NAMALWA (cell line): ENCODE results near the gene C19orf81.

ENCODE experiments used
- DNase-seq: peaks from one replicate; pipeline ENCODE4 v3.0.0-alpha.2; 2015; ENCODE audit warnings: low spot score

C19orf81 gene

GRCh38 chr19:50679177-50680125 is 30.2 kb downstream of the C19orf81 start:
- peak; percentile 97 for DNase-seq

GRCh38 chr19:50686310-50687032 is 37.2 kb downstream of the C19orf81 start:
- no peak for DNase-seq

GRCh38 chr19:50688766-50689165 is 39.5 kb downstream of the C19orf81 start:
- no peak for DNase-seq

DNA sequence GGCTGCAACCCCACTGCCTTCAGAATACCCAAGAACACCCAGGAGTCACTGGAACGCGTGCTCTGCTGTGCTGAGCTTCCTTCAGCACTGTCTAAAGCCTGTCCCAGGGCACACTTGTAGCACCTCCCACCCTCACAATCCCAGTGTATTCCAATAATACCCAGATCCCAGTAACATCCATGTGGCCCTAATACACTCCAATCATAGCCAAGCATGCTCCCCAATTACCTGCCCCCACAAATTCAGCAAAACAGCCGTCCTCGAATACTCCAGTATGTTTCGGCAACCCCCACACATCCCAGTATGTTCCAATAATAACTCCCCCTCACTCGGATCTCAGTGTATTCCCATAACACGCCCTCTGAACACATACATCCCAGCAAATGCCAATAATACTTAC is 41.2 kb downstream of the C19orf81 start:
- no peak for DNase-seq

DNA sequence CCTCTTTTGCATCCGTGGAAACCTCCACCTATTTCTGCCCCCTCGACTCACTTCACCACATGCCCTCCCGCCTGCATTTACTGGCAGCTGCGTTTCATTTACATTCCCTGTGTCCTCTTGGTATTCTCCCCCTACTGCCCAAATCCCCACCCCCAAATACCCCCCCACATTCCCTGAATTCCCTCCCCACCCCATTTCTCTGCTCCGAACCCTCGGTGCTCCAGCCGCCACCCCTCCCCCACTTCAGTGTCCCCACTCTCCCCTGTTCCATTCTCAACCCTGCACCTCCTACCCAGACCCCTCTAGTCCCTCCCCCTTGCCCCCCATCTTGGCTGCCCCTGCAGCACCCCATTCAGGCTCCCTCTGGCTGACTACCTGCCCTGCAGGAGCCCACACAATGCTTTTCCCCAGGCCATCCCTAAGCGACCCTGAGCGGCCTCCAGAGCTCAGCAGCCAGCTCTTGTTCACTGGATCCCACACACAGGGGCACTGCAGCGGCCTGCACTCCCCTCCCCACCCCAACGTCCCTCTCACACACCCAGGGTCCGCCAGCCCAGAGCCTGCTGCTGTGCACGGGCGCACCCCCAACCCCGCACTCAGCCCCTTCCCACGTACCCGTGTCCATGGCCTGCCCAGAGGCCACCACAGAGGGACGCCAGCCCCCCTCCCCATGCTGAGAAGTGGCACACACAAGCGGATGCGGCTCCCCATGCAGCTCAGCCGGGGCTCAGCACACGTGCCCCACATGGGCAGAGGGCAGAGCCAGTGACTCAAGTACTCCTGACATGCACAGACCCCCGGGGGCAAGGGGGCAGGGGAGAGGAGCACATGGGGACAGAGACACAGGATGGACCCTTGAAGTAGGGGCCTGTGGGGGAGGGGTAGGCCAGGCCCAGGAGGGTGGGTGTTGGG is 44.1 kb downstream of the C19orf81 start:
- DNase-seq = no peak

- no peak for DNase-seq
Measured at GRCh38 chr19:50694815-50695145, 45.5 kb downstream of the C19orf81 start.

DNA sequence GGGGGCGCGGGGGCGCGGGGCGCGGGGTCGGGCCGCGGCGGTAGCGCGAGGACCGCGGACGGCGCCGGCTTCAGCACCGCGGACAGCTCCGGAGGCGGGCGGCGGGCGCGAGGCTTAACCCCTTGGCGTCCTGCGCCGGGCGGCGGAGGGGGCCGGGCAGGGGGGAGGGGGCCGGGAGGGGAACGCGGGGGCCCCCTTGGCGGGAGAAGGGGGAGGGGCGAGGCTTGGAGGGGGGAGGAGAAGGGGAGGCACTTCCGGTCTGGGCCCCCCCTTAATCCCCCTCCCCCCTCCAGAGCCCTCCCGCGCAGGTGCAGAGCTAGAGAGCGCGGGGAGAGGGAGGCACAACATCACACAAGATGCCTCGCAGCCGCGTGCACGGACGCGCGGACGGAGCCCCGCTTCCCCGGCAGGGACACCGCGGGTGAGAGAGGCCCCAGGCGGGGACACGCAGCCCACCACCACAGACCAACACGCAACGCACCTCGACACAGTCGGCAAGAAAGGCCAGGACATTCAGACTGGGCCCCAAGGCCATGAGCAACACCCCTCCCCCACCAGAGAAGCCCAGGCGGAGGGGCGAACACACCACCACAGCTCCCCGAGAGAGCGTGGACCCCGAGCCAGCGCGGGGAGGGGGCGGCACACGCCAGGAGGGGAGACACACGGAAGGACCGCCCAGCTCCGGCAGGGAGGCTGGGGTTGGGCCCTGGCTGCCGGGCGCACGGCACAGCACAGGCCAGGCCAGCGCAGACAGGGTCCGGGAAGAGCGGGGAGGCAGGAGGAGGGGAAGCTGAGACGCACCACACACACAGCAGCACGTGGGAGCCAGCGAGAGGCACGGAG is 46.2 kb downstream of the C19orf81 start:
- DNase-seq = no peak

GRCh38 chr19:50696094-50696483 is 46.8 kb downstream of the C19orf81 start:
- DNase-seq = no peak

GRCh38 chr19:50697414-50698124 is 48.3 kb downstream of the C19orf81 start:
- no peak for DNase-seq

- DNase-seq = no peak
Measured at GRCh38 chr19:50701367-50701985, 52.2 kb downstream of the C19orf81 start.

DNA sequence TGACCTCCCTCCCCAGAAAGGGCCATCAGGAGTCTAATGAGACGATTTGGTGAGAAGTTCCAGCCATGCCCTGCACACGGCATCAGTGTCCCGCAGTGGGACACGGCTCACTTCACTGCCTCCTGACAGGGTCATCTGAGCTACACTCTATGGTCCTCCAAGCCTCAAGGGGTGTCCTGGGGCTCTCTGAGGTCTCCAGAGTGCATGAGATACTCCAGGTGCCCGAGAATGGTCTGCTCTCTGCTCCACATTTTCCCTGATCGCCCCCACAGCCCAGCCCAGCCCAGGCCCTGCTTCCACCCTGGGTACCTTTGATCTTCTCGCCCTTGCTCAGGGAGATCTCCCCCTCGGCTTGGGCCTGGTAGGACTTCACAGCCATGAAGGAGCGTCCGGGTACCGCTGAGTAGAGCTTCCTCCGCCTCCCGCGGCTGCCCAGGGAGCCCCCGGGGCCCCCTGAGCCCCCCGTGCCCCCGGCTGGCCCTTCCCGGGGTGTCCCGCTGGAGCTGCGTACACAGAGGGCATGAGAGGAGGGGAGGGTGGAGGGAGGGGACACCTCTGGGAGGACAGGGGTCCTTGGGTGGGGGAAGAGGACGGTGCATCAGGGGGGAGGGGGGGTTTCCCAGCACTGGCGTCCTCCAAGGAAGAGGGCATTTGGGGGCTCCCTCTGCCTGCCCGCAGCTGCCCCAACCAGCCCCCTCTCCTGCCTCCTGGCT is 53.1 kb downstream of the C19orf81 start:
- no peak for DNase-seq

DNA sequence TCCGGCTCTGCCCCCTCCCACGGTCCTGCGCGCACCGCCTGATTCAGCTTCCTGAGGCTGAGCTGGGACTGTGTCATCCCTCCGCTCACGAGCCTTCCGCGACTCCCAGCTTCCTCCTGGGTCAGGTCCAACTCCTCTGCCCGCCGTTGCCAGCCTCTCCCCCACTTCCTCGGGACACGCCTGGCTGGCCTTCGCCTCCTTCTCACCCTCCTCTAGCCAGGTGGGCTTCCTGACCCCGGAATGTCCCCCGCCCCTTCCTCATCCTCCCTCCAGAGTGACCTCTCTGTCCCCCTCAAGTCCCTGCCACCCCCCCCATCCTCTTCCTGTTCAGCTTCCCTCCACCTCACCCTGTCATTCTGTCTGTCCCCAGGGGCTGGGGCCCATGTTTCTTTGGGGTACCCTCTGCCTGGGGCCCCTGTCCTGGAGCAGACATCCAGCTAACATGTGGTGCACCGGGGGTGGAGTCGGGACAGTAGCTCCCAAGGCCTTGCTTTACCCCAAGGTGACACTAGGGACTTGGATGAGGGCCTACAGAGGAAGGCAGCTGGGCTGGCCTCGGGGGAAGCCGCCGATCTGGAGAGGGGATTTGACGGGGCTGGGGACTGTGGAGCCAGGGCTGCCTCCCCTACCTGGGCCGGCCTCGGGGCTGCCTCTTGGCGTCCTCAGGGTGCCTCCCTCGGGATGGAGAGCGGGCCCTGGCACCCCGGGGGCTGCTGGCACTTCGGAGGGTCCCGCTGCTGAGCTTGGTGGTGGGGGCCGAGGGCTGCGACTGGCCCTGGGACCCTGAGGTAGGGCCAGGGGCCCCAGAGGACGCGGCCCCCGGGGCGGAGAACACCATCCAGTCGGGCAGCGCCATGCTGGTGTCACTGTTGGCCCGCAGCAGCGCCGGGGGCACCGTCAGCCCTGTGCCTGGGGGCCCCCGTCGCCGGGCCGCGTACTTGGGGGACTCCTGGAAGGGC is 53.9 kb downstream of the C19orf81 start:
- DNase-seq = no peak

DNA sequence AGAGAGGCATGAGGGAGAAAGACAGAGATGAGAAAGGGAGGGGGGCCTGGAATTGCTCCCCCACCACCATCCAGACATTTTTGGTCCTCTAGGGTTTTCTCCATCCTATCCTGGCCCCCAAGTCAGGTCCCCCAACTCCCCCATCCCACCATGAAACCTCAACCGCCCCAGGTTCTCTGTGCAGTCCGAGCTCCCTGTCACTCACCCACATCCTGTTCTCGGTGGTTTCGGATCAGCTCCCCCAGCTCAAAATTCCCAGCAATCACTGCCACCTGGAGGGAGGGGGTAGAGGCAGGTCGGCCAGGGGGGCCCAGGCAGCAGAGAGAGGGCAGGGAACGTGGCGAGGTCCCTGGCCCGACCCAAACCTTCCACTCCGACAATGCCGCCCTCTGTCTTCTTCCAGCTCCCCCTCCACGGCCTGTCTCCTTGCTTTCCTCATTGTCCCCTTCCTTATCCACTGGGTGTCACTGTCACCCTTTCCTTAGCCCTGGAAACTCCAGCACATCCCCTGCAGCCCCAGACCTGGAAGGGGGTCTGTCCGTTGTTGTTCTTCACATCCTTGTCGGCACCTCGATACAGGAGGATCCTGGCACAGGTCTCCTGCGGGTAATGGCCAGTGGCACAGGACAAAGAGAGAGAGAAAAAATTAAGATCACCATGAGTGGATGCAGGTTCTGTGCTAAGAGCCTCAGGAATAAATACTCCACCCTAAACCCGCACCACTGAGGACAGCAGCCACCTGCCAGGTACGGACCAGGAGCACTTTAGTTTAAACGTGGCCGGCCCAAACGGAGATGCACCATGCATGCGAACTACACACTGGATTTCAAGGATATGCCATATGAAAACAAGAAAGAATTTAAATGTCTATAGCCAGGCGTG is 54.9 kb downstream of the C19orf81 start:
- no peak for DNase-seq

DNA sequence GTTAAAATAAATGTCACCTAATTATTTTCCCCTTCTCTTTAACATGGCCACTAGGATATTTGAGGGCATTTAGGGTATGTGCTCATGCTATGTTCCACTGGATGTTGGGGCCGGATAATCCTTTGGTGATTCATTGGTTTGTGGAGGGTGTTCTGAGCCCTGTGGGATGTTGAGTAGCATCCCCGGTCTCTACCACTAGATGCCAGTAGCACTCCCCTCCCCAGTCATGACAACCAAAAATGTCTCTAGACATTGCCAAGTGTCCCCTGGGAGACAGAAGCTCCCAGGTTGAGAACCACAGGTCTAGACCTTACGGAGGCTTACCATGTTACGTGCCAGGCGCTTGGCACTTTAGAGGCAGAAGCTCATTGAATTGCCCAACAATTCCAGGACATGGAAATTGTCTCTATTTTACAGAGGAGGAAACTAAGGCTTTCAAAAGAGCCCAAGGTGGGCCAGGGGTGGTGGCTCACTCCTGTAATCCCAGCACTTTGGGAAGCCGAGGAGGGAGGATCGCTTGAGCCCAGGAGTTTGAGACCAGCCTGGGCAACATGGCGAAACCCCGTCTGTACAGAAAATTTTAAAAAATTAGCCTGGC is 56.3 kb downstream of the C19orf81 start:
- peak; percentile 89 for DNase-seq

DNA sequence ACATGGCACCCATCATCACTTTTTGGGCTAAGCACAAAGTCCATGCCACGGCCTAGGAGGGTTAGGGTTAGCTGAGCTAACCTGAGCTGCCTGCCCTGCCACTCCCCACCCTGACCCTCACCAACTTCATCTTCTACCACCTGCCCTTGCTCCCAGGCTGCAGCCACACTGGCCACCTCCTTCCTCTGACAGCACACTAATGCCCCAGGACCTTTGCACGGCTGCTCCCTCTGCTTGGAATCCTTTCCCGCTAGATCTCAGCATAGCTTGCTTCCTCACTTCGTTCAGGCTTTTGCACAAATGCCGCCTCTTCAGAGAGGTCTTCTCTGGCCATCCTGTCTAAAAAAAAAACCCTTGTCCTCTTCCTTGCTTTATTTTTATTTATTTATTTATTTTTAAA is 57.1 kb downstream of the C19orf81 start:
- DNase-seq = no peak

GRCh38 chr19:50708179-50708879 is 59.1 kb downstream of the C19orf81 start:
- DNase-seq = peak; percentile 33
